HG03103 (cell line): ENCODE data around the gene IGF2R.
A peak's percentile ranks its signal among the peaks of the same experiment; 100 is the strongest.

Experiments used
- ATAC-seq: cut with Tn5 transposase; IDR thresholded peaks from one replicate; pipeline ENCODE4 v1.9.1; 2021; ENCODE audit warnings: low read depth; ENCODE audit not compliant: unreplicated experiment

The IGF2R gene

DNA sequence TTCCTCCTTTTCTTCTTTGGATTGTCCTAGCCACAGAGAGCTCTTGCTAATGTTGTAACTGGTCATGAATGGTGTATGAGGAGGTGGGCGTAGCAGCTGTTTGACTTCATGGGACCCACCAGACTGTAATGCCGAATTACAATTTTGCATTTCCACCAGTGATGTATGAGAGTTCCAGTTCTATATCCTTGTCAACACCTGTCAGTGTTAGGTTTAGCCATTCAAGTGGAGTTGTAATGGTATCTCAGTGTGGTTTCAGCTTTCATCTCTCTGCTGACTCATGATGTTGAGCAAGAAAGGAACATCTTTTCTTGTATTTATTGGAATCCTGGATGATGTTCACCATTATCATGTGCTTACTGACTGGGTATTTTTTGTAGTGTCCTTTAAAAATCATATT is 5.1 kb downstream of the IGF2R start:
- ATAC-seq: peak; percentile 33

DNA sequence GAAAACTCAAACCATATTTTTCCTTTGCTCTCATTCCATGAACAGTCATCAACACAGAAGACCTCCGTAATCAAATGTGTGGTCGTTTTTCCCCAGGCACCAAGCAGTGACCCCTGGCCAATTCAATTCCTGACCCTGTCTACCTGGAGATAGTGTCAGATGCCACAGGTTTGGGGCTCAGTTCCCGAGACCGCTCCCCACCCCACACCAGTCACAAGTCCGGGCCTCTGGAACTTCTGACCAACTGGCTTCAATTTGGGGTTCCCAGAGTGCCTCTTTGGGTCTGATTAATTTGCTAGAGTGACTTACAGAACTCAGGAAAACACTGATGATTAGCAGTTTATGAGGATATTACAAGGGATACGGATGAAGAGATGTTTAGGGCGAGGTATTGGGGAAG is 6.0 kb downstream of the IGF2R start:
- no peak for ATAC-seq

DNA sequence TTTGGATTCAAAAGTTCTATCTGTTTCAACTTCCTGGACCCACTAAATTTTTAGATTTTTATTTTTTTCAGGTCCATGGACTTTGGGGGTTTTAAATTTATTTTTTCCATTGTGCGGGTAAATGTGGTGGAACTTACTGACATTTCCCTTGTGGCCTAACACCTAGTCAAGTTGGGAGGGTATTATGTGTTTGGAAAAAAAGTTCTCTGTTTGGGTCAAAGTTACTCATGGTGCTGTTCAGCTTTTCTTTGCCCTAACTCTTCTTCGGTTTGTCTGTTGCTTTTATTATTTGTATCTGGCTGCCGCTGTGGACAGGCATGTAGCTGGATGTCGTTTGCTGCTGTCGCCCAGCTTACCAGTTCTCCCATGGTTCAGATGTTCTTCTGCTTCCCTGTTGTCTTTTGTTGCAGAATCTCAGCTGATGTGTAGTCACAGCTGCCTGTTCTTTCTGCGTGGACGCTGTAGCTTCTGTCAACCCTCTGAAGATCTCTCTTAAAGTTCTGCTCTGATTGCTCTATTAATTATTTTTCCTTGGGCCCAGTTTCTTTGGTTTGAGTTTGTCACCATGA is 7.9 kb downstream of the IGF2R start:
- no peak for ATAC-seq

DNA sequence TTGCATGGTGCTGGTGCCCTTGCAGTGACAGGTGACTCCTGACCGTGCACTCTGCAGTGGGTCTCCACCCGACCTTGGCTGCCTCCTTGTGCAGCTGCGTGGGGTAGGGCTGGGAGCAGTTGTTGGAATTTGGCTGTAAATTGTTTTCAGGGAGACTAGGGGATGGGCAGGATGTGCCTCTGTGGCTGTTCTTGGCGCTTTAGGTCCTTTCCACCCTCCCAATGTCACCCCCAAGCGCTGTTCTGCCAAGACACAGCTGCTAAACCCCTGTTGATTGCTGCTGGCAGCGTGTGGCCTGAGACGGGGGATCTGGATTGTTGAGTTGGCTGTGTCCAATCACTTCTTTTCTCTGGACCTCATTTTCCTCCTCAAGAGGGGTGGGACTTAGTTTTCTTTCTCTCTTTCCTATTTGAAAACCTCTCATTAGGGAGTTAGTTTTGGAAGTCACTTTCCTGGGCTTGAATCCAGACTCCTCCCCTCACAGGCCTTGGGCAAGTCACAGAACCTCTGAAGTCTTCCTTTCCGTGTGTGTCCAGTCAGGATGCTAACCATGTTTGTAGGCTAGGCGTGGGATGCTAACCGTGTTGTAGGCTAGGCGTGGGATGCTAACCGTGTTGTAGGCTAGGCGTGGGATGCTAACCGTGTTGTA is 8.5 kb downstream of the IGF2R start:
- no peak for ATAC-seq

DNA sequence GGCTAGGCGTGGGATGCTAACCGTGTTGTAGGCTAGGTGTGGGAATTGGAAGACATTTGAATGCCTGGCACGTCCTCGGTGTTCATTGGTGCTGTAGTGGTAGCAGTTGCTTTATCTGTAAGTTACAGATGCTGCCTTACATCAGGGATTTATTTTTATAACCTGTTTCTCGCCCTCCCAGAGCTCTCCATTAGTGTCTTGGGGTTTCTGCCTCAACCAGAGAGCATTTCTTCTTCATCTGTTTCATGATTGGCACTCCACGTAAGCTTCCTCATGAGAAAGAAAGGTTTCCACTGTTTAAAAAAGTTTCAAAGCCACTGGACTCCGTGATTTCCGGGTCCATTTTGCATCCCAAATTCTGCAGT is 9.0 kb downstream of the IGF2R start:
- no peak for ATAC-seq

DNA sequence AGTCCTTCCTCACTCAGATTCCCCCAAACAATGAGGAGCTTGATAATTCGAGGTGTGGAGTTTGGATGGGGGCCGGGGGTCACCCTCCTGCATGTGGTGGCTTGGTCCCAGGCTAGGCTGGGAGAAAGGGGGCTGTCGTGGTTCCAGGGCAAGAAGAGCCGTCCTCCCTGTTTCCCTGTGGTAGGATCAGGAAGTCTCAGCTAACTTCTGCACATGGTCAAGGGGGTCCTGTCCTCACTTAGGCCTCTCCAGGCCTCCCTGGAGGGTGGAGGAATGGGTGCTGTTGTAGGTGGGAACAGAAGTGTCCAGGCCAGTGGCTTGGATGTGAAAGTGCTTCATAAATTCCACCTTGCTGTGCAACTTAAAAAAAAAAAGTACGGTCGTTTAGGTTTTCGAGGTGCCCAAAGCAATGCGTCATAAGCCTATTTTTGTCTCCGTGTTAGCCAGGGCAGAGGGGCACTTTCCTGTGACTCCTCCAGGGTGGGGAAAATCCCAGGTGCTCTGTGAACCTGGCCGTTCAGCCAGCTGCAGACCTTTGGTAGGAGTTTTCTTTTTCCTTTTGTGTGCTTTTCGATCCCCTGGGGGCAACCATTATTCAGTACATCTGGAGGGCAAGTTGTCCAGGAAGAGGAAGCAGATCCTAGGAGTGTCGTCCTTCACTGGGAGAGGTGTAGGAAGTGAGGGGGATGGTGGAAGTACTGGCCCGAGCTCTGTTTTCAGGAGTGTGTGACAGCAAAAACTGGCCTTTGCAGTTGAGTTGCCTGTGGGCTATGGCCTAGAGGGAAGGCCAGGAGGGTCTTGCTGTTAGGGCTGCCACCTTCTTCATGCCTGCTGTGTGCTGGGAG is 9.6 kb downstream of the IGF2R start:
- ATAC-seq: peak; percentile 16

DNA sequence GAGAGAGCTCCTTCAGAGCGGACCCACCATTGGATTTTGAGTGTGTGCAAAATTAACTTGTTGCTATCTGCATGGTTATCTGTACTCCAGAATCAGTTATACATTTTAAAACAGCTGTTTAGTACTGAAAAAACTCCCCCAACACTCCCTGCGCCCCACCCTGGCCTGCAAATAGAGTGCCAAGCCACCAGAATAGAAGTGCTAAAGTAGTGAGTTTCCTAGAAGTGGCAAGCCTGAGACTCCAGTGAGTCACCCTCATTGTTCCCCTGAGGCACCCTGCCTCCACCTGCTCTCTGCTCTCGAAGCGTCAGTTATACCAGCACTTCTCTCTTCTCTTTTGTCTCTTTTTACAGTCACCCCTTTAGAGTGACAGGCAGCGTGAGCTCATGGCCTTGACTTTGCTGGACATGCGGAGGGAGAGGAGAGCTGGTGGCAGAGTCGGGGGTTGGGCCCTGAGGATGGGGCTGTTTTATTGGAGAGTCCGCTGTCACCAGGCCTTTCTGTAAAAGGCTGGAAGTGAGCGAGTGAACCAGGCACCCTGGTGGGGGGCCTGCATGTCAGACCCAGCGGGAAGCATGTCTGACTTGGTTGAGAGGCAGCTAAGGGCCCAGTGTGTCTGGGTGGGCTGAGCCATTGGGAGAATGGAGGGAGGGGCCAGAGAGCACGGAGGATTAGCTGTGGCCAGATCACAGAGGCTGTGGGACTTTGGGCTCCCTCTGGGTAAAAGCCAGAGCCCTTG is 10.4 kb downstream of the IGF2R start:
- ATAC-seq: peak; percentile 53

DNA sequence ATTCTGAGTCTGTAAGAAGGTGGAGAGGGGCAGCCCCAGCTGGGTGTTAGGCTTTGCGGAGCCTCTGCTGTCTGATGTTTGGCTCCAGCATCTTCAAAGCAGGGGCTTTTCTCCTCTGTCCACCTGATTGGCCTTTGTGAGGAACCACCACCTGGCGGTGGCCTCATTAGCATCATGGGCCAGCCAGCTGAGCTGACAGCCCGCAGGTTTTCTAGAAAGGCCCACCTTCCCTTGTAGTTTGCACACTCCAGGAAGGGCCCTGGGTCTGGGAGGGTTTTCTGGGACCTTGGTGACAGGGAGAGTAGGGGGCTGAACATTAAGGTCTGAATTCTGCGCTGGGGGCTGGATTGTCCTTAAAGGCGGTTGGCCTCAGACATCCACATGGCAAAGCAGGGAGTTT is 11.6 kb downstream of the IGF2R start:
- no peak for ATAC-seq

DNA sequence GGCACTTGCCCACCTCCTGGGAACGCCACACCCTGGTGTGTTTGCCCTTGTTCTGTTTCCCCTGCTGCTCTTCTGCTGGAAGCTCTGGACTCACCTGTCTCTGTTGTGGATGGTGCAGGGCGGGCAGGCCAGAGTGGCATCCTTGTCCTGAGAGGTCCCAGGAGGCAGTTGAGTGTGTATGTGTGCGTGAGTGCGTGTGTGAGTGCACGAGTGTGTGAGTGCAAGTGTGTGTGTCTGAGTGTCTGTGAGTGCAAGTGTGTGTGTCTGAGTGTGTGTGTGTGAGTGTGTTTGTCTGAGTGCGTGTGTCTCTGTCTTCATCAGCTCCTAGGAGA is 12.2 kb downstream of the IGF2R start:
- ATAC-seq: no peak

DNA sequence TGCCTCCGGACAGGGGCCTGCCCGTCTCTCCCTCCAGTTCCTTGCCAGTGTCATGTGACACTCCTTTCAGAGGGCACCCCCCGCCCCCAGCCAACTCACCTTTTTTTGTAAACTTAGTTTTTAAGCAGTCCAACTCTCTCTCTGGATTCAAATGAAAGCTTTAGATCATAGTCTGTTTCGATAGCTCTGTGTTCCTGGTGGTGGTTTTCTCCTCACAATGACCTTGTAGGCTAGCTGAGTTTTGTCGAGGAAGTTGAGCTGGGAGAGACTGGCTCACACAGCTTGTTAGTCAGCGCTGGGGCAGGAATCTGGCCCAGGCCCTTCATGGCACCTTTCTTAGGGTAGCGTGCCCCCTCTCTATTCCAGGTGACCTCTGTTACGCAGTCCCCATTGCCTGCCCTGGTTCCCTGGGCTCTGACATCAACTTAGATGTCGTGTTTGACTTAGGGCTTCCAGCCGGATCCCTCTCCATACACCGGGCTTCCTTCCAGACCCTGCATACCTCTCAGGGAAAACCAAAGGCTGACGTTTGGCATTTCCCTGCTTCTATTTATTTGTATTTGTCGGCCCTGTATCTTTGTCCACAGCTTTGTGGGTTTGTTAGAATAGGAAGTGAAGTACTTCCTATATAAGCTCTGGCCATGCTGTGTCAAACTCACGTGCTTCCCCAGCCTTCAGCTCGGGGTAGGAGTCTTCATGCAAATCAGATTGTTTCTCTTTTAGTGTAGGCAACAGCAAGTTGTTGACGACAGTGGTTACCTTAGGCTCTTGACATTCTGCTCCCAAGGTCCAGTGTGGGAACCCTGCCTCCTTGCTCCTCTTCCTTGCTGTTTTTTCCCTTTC is 12.7 kb downstream of the IGF2R start:
- ATAC-seq: peak; percentile 62

DNA sequence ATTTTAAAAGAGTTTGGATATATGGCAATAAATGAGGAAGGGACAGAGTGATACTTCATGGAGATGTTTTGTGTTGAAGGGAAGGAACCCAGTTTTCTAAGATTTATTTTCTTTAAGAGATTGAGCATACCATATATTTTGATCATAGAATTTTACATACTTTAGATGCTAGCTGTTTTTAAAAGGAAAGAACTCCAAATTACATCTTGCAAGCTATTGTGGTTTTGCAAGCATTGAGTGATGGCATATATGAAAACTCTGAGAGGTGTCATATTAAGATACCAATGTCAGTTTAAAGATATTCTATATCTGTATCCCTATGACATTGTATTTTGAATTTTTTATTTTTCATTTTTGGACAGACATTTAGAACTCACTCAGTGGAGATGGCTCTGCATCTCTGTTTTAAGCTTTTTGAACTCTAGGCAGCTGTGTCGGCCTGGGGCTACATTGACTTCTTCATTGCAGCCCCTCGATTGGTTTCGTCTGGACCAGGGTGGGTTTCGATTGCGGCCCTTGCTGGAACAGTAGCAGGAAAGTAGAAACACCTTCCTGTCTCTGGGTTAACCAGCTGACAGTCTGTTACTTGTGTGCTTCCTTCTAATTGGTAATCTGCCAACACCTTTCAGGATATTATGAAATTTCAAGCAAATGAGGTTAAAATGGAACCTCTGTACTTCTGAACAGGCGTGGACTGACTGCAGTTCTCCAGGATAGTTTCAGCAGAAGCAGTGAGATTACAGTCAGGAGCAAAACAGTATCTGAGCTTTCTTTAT is 14.0 kb downstream of the IGF2R start:
- ATAC-seq: no peak

DNA sequence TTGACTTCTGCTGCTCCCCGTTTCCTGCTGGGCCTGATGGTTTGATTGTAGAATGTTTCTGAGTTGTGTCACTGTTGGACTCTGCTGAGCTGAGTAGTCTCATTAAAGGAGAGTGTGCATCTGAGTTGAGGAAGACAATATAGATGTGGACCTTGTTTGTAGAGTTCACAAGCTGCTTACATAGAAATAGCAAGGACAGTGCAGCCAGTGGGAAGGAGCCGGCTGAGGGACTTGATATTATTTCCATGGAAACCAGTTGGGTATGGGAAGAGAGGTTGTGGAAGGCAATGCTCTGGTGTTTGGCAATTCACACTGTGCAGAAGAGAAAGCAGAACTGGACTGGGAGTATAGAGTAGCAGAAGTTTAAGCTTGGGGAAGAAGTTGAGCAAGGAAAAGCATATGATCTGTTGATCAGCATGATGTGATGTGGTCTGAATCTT is 14.8 kb downstream of the IGF2R start:
- no peak for ATAC-seq

DNA sequence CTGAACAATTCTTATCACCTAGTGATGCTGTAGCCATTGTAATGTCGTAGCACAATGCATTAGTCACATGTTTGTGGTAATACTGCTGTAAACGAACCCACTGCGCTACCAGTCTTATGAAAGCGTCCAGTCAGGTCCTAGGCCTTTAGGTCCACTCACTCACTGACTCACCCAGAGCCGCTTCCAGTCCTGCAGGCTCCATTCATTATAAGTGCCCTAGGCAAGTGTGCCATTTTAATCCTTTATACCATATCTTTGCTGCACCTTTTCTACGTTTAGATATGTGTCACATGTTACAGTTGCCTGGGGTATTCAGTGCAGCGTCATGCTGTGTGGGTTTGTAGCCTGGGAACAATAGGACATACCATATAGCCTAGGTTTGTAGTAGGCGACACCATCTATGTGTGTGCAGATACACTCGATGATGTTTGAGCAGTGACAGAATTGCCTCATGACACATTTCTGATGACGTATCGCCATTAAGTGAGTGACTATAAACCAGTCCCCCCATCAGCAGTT is 15.4 kb downstream of the IGF2R start:
- no peak for ATAC-seq

DNA sequence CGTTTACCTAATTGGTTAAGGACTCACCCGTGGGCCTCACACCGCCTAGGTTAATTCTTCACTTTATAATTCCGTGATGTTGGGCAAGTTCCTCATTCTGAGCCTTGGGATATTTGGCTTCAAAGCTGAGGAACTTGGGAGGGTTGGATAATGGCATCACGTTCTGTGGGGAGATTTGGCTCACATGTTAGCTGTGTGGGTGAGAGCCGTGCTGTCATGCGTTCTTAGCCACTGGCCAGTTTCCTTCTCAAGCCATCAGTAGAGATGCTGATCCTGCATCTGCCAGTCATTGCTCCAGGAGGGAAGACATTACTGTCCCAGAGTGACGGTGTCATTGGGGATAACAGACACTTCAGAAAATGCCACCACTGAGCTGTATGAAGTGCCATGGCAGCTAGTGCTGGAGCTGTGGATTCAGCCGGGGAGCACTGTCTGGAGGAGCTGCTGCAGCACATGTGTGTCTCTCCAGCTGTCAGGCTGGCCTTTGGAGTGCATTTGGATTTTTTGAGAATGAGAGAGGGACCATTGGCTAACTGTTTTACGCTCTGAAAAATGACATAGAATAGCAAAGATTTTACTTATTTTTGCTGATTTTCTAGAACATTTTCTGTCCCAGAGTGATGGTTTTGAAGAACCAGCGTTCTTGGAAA is 16.5 kb downstream of the IGF2R start:
- ATAC-seq: no peak

DNA sequence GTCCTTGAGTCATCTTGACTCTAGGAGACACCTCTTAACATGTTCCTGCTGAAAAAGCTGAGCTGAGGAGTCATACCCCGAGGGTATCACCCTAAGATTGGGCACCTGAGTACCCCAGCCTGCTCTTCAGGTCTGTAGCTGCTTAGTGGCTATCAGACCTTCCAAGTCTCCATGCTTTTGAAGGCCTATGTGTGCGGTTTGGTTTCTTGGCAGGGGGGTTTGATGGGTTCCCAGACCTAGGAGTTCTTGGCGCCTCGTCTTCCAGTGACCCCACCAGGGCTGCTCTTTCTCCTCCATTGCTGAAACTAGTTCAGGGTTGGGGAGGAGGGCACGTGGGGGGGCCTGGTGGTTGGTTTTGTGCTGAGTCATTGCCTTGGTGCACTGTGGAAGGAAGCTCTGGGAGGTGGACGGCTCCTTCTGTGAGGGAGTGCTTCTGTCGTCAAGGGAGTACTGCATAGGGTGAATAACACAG is 20.1 kb downstream of the IGF2R start:
- no peak for ATAC-seq

DNA sequence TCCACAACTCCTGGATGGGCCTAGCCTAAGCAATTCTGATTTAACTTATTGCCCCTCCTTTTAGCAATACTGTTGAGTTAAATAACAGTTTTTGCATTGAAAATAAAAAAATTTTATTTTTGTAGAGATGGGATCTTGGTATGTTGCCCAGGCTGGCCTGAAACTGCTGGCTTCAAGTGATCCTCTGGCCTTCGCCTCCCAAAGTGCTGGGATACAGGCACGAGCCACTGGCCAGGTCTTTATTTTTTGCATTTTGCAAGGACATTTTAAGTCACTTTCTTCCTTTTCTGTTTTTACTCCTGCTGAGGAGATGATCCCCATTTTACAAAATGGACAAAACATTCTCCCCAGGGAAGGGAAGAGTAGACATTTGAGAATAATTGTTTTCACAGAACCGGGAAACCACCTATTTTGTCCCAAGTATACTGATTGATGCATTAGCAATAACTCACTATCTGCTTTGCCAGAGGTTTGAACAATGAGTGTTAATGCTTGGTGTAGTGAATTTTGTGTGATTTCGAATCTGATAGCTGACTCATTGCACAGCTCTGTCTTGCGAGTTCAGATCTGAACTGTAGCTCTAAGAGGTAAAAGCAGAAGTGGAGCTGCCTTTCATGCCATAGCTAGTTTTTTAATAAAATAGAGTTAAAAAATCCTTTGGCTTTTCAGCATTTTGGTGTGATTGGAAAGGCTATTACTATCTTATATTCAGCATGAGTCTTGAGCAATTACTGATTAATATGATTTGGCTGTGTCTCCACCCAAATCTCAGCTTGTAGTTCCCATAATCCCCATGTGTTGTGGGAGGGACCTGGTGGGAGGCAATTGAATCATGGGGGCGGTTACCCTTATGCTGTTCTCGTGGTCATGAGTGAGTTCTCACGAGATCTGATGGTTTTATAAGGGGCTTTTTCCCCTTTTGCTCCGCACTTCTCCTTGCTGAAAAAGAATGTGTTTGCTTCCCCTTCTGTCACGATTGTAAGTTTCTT is 20.9 kb downstream of the IGF2R start:
- peak; percentile 90 for ATAC-seq

DNA sequence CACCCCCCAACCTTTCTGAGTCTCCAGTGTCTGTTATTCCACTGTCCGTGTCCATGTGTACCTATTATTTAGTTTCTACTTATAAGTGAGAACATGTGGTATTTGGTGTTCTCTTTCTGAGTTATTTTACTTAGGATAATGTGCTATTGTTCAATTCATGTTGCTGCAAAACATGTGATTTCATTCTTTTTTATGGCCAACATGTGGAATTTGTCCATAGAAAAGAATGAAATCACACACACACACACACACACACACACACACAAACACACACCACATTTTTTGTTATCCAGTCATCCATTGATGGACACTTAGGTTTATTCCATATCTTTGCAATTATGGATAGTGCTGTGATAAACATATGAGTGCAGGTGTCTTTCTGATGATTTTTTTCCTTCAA is 23.5 kb downstream of the IGF2R start:
- no peak for ATAC-seq

DNA sequence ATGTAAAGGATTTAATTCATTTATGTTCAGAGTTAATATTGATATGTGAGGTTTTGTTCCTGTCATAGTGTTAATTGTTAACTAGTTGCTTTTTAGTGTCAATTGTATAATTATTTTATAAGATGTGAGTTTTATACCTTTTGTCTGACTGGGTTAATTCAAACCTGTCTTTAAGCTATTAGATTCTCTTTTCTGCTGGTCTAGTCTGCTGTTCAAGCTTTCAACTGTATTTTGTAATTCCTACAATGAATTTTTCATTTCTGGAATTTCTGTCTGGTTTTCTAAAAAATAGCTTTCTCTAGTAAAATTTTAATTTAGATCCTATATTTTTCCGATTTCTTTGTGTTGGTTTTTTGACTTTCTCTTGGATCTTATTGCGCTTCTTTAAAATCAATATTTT is 26.5 kb downstream of the IGF2R start:
- ATAC-seq: no peak
